ENCODE measurements around the gene DMRT3.

DNA sequence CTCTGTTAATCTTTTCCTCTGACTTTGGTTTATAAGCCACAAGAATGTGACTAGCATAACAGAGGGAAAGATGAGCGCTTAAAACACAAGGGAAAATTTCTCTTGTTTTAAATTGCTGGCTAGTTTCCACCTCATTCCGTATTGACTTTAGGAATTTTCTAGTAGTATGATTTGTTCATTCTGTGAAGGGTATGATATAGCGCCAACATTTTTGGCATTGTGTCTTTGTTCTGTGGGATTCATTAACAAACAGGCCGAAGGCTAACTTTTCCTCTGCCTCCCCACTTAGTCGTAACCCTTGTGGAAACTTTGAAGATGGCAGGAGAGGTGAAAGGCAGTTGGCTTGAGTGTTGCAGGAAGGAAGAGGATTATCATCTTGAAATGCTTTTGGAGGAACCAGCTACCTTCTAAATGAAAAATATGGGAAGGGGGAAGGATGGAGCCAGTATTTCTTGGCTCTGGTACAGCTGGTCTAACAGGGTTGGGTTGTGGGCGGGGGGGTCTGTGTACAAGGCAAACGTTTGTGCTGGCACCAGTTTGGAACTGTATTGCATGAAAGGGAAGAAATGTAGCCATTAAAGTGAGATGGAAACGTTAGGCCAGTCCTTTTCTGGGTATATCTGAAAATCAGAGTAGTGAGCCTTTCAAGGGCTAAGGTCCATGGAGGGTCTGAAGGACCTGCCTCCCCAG, 52.2 kb downstream of the DMRT3 start:
- TF ChIP-seq, protein P1, sequence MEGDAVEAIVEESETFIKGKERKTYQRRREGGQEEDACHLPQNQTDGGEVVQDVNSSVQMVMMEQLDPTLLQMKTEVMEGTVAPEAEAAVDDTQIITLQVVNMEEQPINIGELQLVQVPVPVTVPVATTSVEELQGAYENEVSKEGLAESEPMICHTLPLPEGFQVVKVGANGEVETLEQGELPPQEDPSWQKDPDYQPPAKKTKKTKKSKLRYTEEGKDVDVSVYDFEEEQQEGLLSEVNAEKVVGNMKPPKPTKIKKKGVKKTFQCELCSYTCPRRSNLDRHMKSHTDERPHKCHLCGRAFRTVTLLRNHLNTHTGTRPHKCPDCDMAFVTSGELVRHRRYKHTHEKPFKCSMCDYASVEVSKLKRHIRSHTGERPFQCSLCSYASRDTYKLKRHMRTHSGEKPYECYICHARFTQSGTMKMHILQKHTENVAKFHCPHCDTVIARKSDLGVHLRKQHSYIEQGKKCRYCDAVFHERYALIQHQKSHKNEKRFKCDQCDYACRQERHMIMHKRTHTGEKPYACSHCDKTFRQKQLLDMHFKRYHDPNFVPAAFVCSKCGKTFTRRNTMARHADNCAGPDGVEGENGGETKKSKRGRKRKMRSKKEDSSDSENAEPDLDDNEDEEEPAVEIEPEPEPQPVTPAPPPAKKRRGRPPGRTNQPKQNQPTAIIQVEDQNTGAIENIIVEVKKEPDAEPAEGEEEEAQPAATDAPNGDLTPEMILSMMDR (IDR thresholded peaks at IDR 0.05): no peak
- TF ChIP-seq POLR2A (IDR thresholded peaks at IDR 0.05) (no peak), EP300 (IDR thresholded peaks at IDR 0.05) (no peak)
